ENCODE measurements around the gene PAPLN. TPM values are rescaled to one million over a fixed set of nuclear protein-coding genes. Genes with fewer than 3 reads are reported as not detected.

The PAPLN gene
- total and polyA plus RNA-seq, 2 of the 8 experiments (the other 6 are each of a cell fraction or from before 2014, with no cell fraction given) = 14.8 to 25.6 TPM

GRCh38 chr14:73236157-73236556, 1.1 kb upstream of the PAPLN start (continued):
- no peak for TF ChIP-seq RNF2 (IDR thresholded peaks at IDR 0.05; ENCODE audit: borderline replicate concordance, low read depth, low read length, missing control alignments, poor library complexity, severe bottlenecking)
- no peak for TF ChIP-seq CHD7 (IDR thresholded peaks at IDR 0.05; ENCODE audit: insufficient replicate concordance, low read length)
- TF ChIP-seq TAF1 (IDR thresholded peaks at IDR 0.05; ENCODE audit: low read depth, low read length) = no peak
- no peak for TF ChIP-seq CBX8 (IDR thresholded peaks at IDR 0.05; ENCODE audit: borderline replicate concordance, low read depth, low read length)
- TF ChIP-seq MAFK (IDR thresholded peaks at IDR 0.05; ENCODE audit: low read depth, low read length) = no peak
- no peak for TF ChIP-seq CHD2 (IDR thresholded peaks at IDR 0.05; ENCODE audit: low read length)
- peak; percentile 12; the same call in 1 of the 2 replicates for TF ChIP-seq TBP (IDR thresholded peaks at IDR 0.05; ENCODE audit: low read depth, low read length)
- TF ChIP-seq CHD1 (IDR thresholded peaks at IDR 0.05; ENCODE audit: low read depth, low read length) = no peak
- no peak for TF ChIP-seq TAF7 (optimal IDR thresholded peaks at IDR 0.05; ENCODE audit: borderline replicate concordance, low read depth, low read length)
- TF ChIP-seq BCL11A (IDR thresholded peaks at IDR 0.05; ENCODE audit: low read depth in 2 of 2, low read length in 2 of 2) = no peak
- TF ChIP-seq POLR2A (IDR thresholded peaks at IDR 0.05; ENCODE audit: control extremely low read depth in 1 of 2, low read depth in 2 of 2, low read length in 2 of 2) = no peak
- TF ChIP-seq NANOG (IDR thresholded peaks at IDR 0.05; ENCODE audit: insufficient read depth, low read depth, low read length, poor library complexity, severe bottlenecking) = no peak

Data from H1 (cell line).